HG02642 (cell line): ENCODE results near the gene TFEB.

Experiments
- ATAC-seq: cut with Tn5 transposase; IDR thresholded peaks from one replicate; pipeline ENCODE4 v1.9.1; 2021; ENCODE audit warnings: mild to moderate bottlenecking; ENCODE audit not compliant: unreplicated experiment, poor library complexity

TFEB gene

DNA sequence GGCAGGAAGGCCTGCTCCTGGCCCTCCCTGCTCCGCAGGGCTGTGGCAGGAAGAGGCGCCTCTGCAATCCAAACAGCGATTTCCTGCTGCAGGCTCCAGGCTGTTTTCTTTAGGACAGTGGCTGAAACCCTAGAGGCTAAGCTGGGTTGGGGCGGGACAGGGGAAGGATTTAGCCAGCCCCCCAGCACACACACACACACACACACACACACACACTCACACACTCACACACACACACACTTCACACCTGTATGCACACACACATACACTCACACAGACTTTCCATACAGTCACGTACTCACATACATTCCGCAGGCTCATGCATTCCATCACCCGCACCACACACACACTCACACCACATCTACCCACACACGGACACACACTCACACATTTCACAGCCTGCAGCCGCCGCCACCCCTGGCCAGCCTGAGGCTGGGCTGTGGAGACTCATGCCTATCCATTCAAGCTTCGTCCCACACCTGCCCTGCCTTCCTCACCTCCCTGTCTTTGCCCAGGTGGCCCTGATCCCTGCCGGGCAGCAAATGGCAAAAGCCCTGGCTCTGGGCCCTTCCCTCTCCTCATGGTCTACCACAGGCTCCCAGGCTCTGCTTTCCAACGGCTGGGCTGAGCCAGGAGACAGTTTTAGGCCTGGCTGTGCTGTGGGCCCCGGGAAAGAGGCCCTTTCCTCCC is 79.3 kb downstream of the TFEB start:
- no peak for ATAC-seq

- no peak for ATAC-seq
Measured at GRCh38 chr6:41655646-41656001, 79.8 kb downstream of the TFEB start.

DNA sequence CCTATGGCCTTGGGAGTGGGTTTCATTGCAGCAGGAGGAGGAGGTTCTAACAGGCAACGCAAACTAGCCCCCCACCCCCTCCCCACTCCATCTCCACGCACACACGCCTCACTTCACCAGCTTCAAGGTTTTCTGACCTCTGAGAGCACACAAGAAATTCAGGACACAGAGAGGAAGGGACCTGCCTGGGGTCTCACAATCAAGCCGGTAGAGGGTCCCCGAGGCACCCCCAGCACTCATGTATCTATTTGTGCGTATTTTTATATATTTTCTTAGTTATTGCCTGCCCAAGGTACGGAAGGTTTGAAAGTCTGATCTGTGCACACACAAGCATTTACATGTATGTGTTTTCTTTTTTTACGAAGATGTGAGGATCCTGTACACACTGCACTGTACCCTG is 80.2 kb downstream of the TFEB start:
- no peak for ATAC-seq

GRCh38 chr6:41654698-41655151 is 80.7 kb downstream of the TFEB start:
- ATAC-seq, result no peak

DNA sequence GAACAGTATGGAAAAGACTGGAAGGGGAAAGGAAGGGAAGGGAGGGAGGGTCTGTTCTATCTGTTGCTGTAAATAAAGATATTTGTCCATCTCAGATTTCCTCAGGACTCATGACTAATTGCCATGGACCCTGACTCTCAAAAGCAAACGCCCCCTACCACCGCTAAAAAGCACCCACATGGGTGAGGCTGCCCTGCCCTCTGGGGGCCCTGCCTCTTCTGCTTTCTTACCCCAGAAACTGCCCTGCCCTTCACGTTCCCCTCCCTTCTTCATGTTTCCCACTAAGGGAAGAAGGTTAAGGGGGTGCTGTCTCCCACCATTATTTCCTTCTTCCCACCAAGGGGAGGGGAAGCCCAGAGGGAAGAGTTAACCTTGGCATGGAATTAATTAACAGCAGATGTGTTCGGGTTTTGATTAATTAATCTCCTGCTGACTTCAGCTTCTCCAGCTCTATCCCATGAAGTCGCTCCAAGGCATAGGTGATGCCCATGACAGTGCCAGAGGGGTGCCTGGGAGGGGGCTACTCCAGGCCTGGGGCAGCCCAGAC is 81.2 kb downstream of the TFEB start:
- no peak for ATAC-seq

DNA sequence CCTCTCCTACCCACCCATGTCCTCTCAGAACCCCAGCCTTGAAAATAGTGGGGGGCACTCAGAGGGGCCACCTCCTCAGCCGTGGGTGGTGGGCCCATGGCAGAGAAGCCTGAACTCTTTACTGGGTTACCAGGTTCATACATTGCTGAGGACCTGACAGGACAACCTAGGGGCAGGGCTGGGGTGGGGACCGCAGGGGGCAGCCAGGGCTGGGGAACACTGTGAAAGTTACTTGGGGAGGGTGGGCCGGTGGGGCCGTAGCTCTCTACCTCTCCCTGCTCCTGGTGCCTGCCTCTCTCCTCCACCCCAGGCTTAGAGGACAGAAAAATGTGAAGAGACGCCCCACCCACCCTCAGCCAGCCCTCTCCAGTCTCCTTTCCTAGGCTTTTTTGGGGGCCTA is 81.7 kb downstream of the TFEB start:
- ATAC-seq, result no peak

GRCh38 chr6:41652866-41653652 is 82.3 kb downstream of the TFEB start:
- ATAC-seq, result no peak

DNA sequence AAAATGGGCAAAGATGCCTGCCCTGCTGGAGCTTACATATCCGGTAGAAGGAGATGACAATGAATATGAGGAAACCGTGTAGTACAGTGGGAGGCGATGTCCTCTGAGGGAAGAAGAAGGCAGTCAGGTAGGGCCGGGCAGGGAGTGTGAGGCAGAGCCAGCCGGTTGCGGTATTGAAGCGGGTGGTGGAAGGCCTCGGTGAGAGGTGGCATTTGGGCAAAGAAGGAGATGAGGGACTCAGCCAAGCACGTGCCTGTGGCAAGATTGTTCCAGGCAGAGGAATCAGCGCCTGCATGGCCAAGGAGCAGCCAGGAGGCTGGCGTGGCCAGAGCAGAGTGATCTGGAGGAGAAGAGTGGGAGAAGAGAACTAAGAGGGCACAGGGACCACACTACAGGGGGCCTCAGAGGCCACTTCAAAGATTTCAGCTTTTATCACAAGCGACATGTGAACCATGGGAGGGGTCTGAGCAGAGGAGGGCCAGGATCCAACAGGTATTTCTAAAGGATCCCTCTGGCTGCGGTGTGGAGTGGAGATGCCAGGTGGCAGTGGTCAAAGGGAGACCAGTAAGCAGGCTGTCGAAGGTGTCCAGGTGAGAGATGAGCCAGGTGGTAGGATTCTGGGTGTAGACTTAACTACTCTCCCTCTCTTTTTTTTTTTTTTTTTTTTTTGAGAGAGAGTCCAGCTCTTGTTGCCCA is 83.3 kb downstream of the TFEB start:
- ATAC-seq, result no peak

- no peak for ATAC-seq
Measured at GRCh38 chr6:41651246-41651961, 84.0 kb downstream of the TFEB start.

DNA sequence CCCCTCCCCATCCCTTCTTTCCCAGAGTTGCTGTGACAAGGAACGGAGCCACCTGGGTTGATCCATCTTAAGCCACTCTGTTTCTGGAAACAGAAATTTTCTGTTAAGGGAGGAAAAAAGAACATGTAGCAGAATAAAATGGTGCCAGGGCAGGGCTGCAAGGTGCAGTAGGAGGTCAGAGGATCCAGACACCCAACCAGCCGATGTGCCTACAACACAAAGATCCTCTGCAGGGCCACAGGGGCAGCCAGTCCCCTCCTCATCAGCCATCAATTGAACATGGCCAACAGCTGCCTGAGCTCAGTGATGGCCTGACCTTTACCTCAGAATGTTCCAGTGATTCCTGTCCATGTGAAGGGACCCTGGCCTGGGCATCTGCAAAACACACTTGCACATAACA is 85.3 kb downstream of the TFEB start:
- ATAC-seq, result no peak

DNA sequence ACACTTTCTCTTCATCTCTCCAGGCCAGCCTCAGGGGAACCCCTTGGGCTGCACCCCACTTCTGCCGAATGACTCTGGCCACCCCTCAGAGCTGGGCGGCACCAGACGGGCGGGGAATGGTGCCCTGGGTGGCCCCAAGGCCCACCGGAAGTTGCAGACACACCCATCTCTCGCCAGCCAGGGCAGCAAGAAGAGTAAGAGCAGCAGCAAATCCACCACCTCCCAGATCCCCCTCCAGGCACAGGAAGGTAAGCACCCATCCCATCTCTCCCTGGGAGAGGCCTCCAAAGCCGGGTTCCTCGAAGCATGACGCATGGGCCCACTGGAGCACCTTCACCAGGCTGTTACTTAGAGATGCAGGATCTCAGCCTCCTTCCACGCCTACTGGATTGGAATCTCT is 85.8 kb downstream of the TFEB start:
- no peak for ATAC-seq

- no peak for ATAC-seq
Measured at GRCh38 chr6:41648921-41649320, 86.5 kb downstream of the TFEB start.

DNA sequence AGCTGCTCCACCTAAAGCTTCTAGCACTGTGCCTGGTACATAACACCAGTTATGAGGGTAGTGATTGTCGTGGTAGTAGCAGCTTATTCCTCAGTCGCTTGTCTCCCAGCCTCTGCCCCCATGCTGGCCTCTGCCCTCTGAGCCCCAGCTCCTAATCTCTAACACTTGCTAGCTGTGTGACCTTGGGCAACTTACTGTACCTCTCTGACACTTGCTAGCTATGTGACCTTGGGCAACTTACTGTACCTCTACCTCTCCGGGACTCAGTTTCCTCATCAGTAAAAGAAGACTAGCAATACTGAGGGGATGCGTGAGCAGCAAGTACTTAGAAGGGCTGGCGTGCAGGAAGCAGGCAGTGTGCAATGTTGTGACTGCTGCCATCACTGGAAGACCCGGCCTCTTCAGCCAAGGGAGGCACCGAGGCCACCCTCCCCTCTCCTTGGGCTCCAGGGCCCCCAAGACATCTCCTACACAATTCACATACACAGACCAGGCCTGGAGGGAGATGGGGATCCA is 87.3 kb downstream of the TFEB start:
- no peak for ATAC-seq

DNA sequence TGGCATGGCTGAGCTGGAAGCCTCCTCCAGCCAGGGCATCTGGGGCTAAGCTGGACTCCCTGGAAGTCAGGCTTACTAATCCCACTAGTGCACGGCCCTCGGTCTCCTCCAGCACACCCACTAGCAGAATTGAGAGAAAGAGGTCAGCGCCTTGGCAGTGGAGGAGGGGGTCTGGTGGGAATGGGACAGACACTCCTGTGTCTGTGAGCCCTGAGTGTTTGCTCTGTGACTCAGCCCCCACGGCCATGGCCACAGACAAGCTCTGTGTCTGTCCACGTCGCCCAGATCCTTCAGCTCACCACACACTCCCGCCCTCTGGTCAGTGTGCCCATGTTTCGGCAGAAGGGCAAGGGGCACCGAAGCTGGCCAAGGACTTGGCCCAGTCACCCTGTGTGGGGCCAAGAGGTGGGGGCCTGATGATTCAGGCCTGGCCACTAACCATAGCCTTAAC is 88.3 kb downstream of the TFEB start:
- ATAC-seq, result no peak

DNA sequence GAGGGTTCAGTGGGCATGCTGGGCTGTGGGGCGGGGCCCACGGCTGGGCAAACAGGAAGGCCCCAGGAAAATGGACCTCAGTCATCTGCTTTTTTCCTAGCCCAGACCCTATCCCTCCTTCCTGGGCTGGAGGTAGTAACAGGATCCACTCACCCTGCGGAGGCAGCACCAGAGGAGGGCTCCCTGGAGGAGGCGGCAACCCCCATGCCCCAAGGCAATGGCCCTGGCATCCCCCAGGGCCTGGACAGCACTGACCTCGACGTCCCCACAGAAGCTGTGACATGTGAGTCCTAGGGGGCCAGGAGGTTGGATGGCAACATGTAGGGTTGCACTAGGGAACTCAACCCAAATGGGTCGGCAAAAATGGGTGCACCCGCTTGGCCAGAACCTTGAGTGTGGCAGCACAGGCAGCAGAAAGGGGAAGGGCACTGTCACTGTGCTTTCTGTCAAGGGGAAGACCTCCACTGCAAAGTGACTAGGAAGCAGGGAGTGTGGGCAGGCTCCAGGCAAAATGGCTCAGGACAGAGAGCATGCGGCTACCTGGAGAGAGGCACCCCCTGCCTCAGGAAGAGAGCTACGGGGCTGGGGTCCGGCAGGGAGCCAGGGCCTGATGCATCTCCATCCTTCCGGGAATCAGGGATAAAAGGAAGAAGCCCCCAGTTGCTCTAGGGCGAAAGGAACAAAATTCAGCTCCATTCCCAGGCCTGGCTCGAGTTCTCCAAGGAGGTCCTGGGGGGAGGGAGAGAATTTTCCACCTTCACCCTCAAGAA is 89.2 kb downstream of the TFEB start:
- no peak for ATAC-seq

GRCh38 chr6:41645007-41645618 is 90.3 kb downstream of the TFEB start:
- no peak for ATAC-seq

DNA sequence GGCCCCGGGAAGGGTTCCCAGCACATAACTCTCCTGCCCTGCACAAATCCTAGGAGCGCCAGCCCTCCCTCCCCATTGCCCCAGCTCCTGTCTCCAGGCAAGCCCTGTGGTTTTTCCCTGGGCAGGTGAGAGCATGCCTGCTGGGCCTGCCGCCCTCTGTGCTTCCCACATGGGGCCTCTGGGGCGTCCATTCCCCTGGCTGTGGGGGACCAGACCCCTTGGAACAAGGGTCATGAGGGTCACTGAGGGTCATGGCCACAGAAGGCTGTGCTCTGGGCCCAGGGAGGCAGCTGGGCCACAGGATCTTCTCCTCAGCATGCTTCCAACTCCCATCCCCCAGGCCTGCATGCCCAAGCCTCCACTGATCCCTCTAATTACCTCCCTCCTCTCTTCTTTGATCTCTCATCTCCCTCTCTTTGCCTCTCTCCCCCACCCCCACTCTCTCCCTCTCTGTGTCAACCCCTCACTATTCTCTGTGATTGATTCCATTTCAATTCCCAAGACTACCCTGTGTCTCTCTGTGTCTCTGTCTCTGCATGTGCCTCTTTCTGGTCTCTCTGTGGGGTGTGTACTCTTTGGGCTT is 91.0 kb downstream of the TFEB start:
- ATAC-seq, result no peak

GRCh38 chr6:41643899-41644269 is 91.5 kb downstream of the TFEB start:
- no peak for ATAC-seq
